ENCODE measurements around the gene NUBP1. TPM values are rescaled to one million over a fixed set of nuclear protein-coding genes. Genes with fewer than 3 reads are reported as not detected.
"Not testable (repeated sequence)": the region's sequence is repeated elsewhere in the genome, so short reads cannot be mapped to it uniquely, and the experiment has no call there.

The NUBP1 gene
- total RNA-seq, 1 donor = 17.2 TPM

DNA sequence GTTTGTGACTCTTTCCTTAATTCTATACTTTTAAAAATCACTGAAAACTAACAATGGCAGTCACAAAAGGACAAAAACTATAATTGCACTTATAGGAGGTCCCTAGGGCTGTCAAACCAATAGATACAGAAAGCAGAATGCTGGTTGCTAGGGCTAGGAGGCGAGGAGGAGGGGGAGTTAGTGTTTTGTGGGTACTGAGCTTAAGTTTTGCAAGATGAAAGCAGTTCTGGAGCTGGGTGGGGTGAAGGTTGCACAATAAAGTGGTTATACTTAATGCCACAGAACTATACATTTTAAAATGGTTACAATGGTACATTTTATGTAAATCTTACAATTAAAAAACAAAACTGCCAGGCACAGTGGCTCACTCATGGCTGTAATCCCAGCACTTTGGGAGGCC lies 27.3 kb downstream of the NUBP1 start:
- TF ChIP-seq, protein P1, sequence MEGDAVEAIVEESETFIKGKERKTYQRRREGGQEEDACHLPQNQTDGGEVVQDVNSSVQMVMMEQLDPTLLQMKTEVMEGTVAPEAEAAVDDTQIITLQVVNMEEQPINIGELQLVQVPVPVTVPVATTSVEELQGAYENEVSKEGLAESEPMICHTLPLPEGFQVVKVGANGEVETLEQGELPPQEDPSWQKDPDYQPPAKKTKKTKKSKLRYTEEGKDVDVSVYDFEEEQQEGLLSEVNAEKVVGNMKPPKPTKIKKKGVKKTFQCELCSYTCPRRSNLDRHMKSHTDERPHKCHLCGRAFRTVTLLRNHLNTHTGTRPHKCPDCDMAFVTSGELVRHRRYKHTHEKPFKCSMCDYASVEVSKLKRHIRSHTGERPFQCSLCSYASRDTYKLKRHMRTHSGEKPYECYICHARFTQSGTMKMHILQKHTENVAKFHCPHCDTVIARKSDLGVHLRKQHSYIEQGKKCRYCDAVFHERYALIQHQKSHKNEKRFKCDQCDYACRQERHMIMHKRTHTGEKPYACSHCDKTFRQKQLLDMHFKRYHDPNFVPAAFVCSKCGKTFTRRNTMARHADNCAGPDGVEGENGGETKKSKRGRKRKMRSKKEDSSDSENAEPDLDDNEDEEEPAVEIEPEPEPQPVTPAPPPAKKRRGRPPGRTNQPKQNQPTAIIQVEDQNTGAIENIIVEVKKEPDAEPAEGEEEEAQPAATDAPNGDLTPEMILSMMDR (IDR thresholded peaks at IDR 0.05; ENCODE audit: insufficient read depth, low read length) = no peak
- no peak overlapping the region for H3K4me3 ChIP-seq (ENCODE audit: low read depth, low read length)
- DNase-seq (ENCODE audit: low read depth) = peak; percentile 7

GRCh38 chr16:10776280-10776679 lies 32.6 kb downstream of the NUBP1 start:
- TF ChIP-seq, protein P1 (IDR thresholded peaks at IDR 0.05; ENCODE audit: insufficient read depth, low read length) = no peak
- H3K4me3 ChIP-seq (ENCODE audit: low read depth, low read length) = no peak overlapping the region
- DNase-seq (ENCODE audit: low read depth) = no peak

- H3K4me3 ChIP-seq (ENCODE audit: low read depth, low read length); DNase-seq (ENCODE audit: low read depth): not testable (repeated sequence)
These were observed 33.3 kb downstream of the NUBP1 start for GRCh38 chr16:10776923-10777322.

DNA sequence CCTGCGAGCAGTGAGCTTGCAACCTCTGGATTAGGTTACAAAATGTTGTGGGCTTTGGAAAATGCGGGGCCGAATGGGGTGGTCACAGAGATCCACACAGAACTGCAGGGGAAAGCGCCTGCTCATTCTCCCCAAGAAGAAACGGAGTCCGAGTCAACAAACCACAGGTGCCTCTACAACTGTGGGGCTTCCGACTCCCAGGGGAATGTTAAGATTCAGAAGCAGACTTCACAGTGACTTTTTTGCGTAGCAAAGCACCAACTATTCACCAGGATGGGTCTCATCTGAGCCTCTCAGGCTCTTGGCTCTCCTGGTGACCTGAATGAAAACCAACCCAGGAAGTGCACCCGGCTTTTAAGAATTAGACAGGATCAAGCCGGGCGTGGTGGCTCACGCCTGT lies 33.7 kb downstream of the NUBP1 start:
- no peak overlapping the region for H3K4me3 ChIP-seq (ENCODE audit: low read depth, low read length)
- TF ChIP-seq, protein P1 (IDR thresholded peaks at IDR 0.05; ENCODE audit: insufficient read depth, low read length) = no peak
- DNase-seq (ENCODE audit: low read depth) = no peak

DNA sequence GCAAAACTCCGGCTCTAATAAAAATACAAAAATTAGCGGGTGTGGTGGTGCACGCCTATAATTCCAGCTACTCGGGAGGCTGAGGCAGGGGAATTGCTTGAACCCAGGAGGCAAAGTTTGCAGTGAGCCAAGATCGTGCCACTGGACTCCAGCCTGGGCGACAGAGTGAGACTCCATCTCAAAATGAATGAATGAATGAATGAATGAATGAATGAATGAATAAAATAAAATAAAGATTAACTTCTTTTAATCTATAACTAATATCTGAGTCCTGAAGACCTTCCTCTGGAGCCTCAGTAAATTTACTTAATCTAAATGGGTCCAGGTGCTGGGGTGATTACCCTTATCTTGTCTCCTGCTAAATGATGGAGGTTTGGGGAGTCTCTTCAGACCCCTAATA lies 36.3 kb downstream of the NUBP1 start:
- not testable (repeated sequence) for H3K4me3 ChIP-seq (ENCODE audit: low read depth, low read length); DNase-seq (ENCODE audit: low read depth)

DNA sequence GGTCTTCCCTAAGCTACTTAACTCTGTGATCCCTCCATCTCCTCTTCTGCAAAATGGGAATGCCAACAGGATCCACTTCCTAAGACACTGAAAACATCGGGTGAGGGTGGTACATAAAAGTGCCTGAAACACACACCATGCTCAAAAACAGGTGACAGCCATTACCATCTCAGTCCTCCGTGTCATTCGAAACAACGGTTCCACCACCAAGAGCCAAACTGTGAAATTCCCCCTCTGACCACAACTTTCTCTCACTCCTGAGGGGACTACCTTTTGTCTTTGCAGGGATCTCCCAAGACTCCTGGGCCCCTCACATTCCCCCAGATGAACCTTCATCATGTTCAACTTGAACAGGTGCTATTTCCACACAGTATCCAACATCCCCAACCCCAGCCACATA lies 37.0 kb downstream of the NUBP1 start:
- no peak for DNase-seq (ENCODE audit: low read depth)
- TF ChIP-seq, protein P1 (IDR thresholded peaks at IDR 0.05; ENCODE audit: insufficient read depth, low read length) = no peak
- H3K4me3 ChIP-seq (ENCODE audit: low read depth, low read length) = no peak overlapping the region

DNA sequence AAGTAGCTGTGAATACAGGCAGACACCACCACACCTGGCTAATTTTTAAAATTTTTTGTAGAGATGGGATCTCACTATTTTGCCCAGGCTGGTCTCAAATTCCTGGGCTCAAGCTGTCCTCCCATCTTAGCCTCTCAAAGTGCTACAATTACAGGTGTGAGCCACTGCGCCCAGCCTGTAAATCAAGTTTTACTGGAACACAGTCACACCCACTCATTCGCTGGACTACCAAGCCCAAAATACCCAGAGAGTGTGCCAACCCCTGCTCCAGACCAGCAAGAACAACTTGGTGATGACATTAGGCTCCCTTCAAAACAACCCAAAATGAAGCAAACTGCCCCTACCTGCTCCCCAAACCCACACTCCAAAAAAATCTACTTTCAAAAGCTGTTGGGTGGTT lies 39.0 kb downstream of the NUBP1 start:
- TF ChIP-seq, protein P1 (IDR thresholded peaks at IDR 0.05; ENCODE audit: insufficient read depth, low read length) = no peak
- H3K4me3 ChIP-seq (ENCODE audit: low read depth, low read length) = no peak overlapping the region
- DNase-seq (ENCODE audit: low read depth) = no peak

DNA sequence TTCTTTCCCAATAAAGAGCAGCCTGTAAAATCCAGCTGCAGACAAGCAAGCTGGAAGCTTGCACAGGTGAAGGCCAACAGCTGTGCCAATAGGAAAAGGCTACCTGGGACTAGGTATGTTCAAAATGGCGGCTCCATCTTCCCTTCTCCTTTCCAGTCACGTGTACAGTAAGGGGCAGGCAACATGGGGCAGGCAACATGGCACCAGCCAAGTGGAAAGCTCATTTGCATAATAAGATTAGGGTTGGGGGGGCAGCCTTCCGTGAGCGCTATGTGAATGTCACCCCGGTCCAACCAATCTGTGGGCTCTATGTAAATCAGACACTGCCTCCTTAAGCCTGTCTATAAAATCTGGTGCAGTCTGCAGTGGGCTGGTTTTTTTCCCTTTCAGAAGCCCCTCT lies 43.7 kb downstream of the NUBP1 start:
- H3K4me3 ChIP-seq (ENCODE audit: low read depth, low read length) = no peak overlapping the region
- TF ChIP-seq, protein P1 (IDR thresholded peaks at IDR 0.05; ENCODE audit: insufficient read depth, low read length) = no peak
- no peak for DNase-seq (ENCODE audit: low read depth)

DNA sequence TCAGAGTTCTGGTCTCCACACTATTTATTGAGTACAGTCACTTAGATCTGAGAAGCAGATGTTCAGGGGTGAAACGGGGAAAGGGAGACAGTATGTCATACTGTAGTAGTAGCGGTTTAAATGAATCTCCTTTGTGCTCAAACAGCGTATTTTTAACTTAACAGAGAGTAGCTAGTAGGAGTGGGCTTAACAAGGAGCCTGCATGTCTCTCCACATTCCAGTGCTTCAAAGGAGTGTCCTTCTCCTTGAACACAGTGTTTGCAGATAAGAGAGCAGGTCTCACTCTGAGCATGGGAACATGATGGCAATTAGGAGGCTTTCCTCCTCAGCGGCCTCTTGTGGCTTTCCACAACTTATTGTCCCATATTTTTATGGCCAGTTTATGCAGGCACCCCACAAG lies 45.0 kb downstream of the NUBP1 start:
- H3K4me3 ChIP-seq (ENCODE audit: low read depth, low read length); DNase-seq (ENCODE audit: low read depth): not testable (repeated sequence)

All from fibroblast of the aortic adventitia (primary cell).